Stimulated activated CD8-positive, alpha-beta memory T cell treated with anti-CD3 and anti-CD28 coated beads, Interleukin-15, amount 100 ng/mL, for 4 hours (primary cell): ENCODE measurements around the gene DSE.

Experiments
- DNase-seq, 2 donors: peaks; one replicate each; pipeline ENCODE4 v3.0.0-alpha.2; 2020; ENCODE audit warnings: low read depth in 2 of 2

Gene DSE

GRCh38 chr6:116359835-116360234 is 10.9 kb upstream of the DSE start:
- no peak for DNase-seq

- DNase-seq, result no peak
Measured at GRCh38 chr6:116362276-116362675, 8.5 kb upstream of the DSE start.

- DNase-seq, result no peak
Measured at GRCh38 chr6:116363759-116364158, 7.0 kb upstream of the DSE start.

- DNase-seq, result no peak
Measured at GRCh38 chr6:116364321-116364720, 6.4 kb upstream of the DSE start.

- no peak for DNase-seq
Measured at GRCh38 chr6:116365743-116366142, 5.0 kb upstream of the DSE start.

DNA sequence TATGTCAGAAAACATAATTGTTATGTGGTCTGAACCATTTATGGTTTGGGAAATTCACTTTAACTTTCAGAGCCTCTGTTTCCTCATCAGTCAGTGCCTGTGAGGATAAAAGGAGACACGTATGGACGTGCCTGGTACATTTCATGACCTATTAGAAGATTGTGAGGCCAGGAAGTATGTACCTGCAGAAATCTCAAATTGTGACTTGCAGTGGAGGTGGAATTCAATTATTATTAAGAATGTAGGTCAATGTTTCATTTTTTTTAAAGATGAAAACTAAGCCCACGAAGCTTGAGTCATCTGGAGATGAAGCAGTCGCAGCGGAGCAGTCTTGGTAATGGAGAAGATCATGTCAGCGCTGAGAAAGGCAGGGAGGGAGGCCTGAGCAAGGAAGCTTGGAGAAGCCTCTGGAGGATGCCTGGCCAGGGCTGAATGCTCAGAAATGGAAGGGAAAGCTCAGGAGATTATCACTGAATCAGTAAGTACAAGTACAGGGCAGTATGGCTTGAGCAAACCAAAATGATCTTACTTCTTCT is 3.9 kb upstream of the DSE start:
- DNase-seq, result no peak

GRCh38 chr6:116369540-116369939 is 1.2 kb upstream of the DSE start:
- no peak for DNase-seq

- no peak for DNase-seq
Measured at GRCh38 chr6:116369964-116370759, 585 bp upstream of the DSE start.

DNA sequence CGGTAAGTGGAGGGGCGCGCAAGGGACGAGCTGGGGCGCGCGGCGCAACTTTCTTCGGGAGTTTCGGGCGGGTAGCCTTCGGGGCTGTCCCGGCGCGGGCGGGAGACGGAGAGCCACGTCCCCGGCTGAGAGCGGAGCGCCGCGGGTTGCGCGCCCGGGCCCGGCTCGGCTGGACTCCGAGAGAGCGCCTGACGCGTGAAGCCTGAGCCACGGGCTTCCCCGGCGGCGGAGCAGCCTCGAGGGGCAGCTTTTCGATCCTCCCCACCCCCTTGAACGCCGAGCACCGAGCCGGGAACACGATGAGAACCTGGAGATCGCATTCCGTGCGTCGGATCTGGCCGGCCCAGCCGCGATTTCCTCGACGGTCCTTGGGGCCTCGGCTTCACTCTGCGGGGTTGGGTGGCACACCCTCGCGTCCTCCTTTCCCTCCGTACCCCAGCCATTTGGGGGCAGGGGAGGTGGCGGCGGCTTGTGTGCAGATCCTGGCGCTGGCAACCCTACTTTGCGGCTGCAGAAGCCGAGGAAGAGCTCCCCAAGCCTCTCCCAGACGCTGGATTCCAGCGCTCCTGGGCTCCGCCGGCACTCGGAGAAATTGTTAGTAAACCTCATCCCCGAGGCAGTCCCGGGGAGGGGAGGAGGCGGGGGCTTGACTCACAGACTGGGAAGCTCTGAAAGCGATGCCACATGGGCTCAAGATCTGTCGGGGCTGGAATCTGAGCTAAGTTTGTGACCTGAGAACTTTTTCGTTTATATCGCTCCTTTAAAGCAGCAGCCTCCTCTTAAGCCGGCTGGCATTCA is 572 bp downstream of the DSE start:
- DNase-seq, result no peak

DNA sequence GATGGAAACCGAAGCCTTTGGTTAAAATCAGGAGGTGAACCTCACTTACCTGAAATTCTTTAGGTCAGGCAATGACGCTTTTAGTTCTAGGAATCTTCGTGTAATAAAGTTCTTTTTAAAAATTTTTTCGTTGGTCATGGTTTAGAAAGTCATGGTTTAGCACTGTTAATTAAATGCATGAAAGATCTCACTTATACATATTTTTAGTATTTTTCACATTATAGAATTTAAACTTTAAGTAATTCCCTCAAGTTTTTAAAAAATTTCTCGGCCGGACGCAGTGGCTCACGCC is 1.1 kb downstream of the DSE start:
- no peak for DNase-seq

GRCh38 chr6:116373300-116373699 is 2.6 kb downstream of the DSE start:
- DNase-seq, result no peak

DNA sequence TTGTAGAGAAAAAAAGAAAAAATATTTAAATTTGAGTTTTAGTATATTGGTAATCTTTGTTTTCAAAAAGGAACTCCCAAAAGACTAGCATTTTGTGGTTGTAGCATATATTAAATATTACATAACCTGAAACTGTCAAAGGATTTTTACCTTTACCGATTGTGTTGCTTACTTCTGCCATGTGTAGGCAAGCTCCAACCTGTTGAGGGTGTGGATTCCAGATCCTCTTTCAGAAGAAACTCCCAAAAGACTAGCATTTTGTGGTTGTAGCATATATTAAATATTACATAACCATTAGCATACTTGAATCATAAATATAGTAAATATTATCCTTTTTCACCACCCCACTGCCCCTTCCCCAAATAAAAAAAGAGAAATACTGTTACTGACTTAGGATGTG is 3.2 kb downstream of the DSE start:
- no peak for DNase-seq

- no peak for DNase-seq
Measured at GRCh38 chr6:116374586-116374985, 3.8 kb downstream of the DSE start.

- DNase-seq, result no peak
Measured at GRCh38 chr6:116375262-116375661, 4.5 kb downstream of the DSE start.

- DNase-seq, result no peak
Measured at GRCh38 chr6:116376149-116376548, 5.4 kb downstream of the DSE start.

- DNase-seq, result no peak
Measured at GRCh38 chr6:116379764-116380163, 9.0 kb downstream of the DSE start.

- no peak for DNase-seq
Measured at GRCh38 chr6:116380346-116380745, 9.6 kb downstream of the DSE start.

DNA sequence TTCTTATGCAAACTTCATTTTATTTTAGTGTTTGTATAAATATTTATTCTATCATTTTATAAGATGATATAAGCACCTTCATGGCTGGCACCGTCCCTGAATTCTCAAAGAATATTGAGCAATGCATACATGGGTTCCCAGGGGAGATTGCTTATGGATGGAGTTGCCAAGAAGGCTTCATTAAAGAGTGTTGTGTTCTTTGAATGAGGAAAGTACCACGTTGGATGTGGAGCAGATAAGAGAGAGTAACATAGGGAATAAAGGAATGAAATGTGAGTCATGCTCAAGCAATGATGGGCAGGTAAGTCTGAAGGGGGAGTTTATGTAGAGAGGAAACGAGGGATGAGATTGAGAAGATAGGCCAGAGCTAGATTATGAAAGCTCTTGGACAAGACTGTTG is 10.3 kb downstream of the DSE start:
- DNase-seq, result no peak

- DNase-seq, result no peak
Measured at GRCh38 chr6:116382587-116382986, 11.8 kb downstream of the DSE start.

- no peak for DNase-seq
Measured at GRCh38 chr6:116384727-116385458, 14.1 kb downstream of the DSE start.

- no peak for DNase-seq
Measured at GRCh38 chr6:116385459-116385802, 14.7 kb downstream of the DSE start.

DNA sequence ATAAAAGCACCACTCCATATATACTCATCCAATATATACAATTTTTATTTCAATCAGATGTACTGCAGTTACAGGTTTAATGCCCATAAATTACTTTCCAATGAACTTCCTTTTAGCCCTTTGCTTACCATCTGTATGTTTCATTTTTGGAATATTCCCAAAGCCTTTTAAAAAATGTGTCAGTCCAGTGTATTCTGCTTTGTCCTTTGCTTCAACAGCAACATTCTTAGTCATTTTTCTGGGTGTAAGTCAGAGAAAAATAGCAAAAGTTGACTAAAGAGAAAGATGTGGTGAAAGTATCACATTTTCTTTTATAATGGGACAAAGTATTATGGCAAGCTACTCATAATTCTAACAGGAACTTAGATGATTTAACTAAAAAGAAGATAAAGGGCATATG is 15.2 kb downstream of the DSE start:
- no peak for DNase-seq
